GM12801 (cell line): Measurements from ENCODE around the gene FSTL3.

Experiments
- TF ChIP-seq, protein P1 (sequence below): IDR thresholded peaks from one replicate; pipeline ENCODE4 v1.5.1; 2011; ENCODE audit warnings: control low read depth; ENCODE audit not compliant: insufficient read length; ENCODE audit errors: extremely low read depth

Gene FSTL3

DNA sequence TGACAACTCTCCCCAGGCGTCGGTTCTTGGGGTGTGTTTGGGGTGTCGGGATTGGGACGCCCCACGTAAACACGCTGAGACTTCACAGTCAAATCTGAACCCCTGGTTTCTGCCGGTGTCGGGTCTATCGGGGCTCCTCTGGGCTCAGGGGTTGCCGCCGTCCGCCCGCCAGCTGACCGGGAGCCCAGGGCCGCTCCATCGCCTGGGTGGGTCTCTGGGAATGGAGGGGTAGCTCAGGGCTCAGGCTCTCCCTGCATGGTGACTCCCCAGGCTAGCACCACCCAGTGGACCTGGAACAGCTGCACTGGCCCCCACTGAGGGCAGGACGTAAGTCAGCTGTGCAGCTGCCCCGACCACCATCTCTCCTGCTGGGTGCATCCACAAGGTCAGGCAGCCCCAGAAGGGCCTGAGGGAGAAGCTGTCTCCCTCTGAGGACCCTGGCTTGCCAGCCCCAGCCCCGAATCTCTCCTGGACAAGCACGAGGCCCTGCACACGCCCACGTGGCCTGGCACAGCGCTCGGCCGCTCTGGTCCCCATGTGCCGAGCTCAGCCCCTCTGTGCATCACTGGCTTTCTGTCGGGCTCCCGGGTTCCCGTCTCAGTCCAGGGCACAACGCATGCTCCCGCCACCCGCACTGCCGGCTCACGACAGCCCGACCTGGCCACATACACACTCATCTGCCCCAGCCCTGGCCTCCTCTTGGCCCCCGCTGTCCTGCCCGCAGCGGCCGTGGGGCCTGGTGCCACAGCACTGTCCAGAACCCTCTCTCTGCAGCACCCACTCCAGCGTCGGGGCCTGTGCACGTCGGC is 19.2 kb upstream of the FSTL3 start:
- TF ChIP-seq, protein P1, sequence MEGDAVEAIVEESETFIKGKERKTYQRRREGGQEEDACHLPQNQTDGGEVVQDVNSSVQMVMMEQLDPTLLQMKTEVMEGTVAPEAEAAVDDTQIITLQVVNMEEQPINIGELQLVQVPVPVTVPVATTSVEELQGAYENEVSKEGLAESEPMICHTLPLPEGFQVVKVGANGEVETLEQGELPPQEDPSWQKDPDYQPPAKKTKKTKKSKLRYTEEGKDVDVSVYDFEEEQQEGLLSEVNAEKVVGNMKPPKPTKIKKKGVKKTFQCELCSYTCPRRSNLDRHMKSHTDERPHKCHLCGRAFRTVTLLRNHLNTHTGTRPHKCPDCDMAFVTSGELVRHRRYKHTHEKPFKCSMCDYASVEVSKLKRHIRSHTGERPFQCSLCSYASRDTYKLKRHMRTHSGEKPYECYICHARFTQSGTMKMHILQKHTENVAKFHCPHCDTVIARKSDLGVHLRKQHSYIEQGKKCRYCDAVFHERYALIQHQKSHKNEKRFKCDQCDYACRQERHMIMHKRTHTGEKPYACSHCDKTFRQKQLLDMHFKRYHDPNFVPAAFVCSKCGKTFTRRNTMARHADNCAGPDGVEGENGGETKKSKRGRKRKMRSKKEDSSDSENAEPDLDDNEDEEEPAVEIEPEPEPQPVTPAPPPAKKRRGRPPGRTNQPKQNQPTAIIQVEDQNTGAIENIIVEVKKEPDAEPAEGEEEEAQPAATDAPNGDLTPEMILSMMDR: no peak

DNA sequence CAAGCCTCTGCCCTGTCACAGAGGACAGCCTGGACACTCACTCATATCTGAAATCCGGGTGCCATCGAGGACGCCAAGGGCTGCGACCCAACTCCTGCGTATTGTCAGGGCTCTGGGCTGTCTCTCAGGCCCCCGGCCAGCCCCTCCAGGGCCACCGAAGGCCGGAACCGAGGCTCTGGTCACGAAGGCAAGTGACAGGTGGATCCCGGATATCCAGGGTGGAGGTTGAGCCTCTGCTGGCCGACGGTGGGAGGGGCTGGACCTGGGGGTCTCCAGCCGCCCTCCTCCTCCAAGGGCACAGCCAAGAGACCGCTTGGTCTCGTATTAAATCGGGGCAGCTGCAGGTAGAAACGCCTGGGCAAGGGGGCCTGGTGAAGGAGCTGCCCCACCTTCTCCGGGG is 18.6 kb upstream of the FSTL3 start:
- TF ChIP-seq, protein P1: no peak

DNA sequence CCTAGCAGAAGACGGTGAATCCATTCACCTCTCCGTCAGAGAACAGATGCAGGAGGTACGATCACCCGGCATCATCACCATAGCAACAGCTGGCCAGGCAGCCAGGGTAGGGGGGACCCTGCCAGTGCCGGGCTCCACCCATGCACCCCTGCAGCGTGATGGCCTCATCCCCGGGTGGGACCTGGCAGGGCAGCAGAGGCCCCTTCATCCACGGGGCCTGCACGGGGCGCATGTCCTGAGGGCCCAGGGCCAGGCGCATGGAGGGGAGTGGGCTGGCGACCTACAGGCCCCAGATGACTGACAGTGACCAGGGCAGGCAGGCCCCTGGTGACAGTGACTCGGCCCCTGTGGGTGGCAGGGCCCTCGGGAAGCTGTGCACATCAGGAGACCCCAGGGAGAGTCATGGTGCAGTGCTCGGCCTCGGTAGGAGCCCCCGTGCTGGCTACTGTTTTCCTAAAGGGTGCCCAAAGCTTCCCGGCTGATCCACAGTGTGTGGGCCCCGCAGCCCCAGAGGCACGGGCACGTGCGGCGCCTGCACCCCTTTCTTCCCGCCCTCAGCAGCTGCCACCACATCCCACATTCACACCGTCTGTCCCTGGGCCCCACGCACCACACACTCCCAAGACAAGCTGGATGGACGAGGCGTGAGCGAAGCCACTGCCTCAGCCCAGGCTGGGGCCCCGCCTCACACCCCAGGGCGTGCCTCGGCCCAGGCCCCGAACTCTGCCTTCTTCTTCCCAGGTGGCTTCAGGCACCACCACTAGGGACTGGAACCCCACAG is 17.9 kb upstream of the FSTL3 start:
- TF ChIP-seq, protein P1: no peak

DNA sequence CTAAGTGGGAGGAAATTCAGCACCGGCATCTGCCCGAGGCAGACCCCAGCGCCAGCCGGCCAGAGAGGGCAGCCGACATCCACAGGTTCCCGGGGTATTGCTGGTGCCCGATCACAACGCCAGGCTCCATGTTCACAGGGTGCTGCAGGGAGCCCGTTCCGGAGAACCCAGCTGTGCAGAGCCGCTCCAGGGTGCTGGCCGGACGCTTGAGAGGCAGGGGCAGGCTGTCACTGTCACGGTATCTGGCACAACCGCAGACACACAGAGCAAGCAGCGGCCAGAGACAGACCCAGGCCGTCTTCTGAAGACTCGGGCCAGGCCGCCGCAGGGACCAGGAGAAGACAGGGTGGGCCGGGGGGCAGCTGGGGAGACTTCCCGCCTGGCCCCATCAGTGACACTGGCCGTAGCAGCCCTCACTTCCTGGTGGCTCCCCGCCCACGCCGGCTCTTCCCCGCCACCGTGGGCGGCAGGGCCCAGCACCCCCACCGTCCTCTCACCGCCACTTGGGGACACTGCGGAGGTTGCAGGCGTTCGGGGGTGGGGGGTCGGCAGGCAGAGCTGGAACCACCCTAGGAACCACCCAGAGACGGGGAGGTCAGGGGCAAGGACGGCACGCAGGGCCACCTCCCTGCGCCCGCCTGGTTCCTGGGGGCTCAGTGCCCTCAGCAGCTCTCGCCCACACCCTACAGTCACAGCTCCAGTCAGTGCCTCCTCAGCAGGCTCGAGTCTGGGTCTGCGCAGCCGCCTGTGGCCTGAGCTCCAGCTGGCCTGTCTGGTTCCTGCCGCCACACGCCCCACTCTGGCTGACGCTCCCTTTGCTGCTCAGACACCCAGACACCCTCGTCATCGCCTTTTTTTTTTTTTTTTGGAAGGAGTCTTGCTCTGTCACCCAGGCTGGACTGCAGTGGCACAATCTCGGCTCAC is 17.0 kb upstream of the FSTL3 start:
- TF ChIP-seq, protein P1: no peak

DNA sequence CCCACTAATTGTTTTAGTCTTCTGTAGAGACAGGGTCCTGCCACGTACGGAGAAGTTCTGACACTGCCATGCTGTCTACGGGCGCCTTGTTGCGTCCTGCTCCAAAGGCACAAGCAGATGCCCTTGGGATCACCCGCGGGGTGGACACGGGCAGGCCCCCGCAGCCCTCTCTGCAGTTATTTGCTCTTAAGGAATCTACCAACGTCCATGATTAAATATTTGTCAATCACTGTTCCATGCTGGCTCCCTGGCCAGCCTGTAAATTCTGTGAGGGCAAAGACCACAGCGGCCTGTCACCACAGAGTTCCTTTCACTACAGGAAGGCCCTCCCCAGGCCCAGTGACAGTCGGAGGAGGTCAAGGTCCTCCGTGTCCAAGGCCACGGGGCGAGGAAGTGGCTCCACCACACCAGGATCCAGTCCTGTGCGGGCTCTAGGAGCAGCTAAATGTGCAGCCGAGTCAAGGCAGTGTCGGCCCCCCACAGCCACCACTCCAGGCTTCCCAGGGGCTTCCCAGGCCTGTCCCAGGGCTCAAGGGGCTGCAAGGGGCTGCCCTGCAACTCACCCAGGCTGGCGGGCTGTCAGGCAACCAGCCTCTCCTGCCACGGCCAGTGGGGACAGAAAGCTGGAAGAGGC is 15.3 kb upstream of the FSTL3 start:
- TF ChIP-seq, protein P1: no peak

DNA sequence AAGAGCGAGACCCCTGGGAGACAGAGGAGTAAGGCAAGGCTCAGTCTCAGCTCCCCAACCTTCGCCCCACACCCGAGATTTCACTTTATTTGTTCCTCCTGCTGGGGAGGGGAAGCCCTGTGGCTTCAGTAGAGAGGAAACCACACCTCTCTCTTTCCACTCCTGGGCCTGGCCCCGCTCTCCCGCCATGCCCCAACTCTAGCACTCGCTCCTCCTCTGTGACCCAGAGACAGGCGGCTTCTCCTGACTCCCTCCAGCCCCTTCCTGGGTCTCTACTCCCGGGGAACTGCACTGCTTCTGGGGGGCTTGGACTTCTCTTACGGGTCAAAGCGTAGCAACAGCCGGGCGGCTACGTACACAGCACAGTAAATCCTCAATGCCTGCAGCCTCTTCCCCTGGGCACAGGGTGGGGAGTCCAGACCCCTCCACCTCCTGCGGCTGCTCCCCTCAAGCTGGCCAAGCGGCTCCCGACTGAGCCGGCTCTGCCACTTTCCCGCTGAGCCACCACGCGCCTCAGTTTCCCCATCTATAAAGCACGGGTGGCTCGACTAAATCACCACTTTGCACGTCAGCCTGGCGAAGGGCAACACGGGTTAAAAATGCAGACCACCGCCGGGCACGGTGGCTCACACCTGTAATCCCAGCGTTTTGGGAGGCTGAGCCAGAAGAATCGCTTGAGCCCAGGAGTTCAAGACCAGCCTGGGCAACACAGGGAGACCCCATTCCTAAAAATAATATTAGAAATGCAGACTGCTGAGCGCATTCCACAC is 14.6 kb upstream of the FSTL3 start:
- TF ChIP-seq, protein P1: no peak
